ENCODE results near the gene RAD51B.

DNA sequence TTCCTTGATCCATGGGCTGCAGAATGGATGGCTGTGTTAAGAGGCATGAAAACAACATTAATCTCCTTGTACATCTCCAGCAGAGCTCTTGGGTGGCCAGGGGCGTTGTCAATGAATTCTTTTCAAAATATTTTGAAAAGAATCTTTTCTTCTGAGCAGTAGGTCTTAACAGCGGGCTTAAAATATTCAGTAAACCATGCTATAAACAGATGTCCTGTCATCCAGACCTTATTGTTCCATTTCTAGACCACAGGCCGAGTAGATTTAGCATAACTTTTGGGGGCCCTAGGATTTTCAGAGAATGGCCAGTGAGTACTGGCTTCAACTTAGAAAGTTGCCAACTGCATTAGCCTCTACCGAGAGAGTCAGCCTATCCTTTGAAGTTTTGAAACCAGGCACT lies 130.2 kb downstream of the RAD51B start:
- TF ChIP-seq, protein P1, sequence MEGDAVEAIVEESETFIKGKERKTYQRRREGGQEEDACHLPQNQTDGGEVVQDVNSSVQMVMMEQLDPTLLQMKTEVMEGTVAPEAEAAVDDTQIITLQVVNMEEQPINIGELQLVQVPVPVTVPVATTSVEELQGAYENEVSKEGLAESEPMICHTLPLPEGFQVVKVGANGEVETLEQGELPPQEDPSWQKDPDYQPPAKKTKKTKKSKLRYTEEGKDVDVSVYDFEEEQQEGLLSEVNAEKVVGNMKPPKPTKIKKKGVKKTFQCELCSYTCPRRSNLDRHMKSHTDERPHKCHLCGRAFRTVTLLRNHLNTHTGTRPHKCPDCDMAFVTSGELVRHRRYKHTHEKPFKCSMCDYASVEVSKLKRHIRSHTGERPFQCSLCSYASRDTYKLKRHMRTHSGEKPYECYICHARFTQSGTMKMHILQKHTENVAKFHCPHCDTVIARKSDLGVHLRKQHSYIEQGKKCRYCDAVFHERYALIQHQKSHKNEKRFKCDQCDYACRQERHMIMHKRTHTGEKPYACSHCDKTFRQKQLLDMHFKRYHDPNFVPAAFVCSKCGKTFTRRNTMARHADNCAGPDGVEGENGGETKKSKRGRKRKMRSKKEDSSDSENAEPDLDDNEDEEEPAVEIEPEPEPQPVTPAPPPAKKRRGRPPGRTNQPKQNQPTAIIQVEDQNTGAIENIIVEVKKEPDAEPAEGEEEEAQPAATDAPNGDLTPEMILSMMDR (IDR thresholded peaks at IDR 0.05), result no peak
- TF ChIP-seq POLR2A (IDR thresholded peaks at IDR 0.05), result no peak

Measured in thyroid gland (tissue), 4 donors.